Endodermal cell (in vitro differentiated cells): ENCODE data around the gene AKAP13. TPM values are rescaled to one million over a fixed set of nuclear protein-coding genes. Genes with fewer than 3 reads are reported as not detected.
"Not testable (repeated sequence)": the region's sequence is repeated elsewhere in the genome, so short reads cannot be mapped to it uniquely, and the experiment has no call there.

ENCODE experiments used
- DNase-seq: peaks from one replicate; pipeline ENCODE4 v3.0.0-alpha.2; 2017
- H3K27ac ChIP-seq: 2 replicates; pipeline ENCODE4 v1.5.1; 2013; ENCODE audit warnings: mild to moderate bottlenecking, low read depth, low read length, moderate library complexity
- H3K27me3 ChIP-seq: 2 replicates; pipeline ENCODE4 v1.6.1; 2013; ENCODE audit warnings: mild to moderate bottlenecking, low read length, moderate library complexity; ENCODE audit not compliant: insufficient read depth, control insufficient read depth, poor library complexity, severe bottlenecking
- H3K36me3 ChIP-seq: 2 replicates; pipeline ENCODE4 v1.7.0; 2013; ENCODE audit warnings: mild to moderate bottlenecking, low read length, moderate library complexity; ENCODE audit not compliant: control insufficient read depth, insufficient read depth
- H3K4me1 ChIP-seq: one replicate; pipeline ENCODE4 v1.7.0; 2013; ENCODE audit warnings: low read length; ENCODE audit not compliant: control insufficient read depth, insufficient read depth
- H3K4me3 ChIP-seq: 2 replicates; pipeline ENCODE4 v1.5.1; 2013; ENCODE audit warnings: mild to moderate bottlenecking, low read length, moderate library complexity
- H3K9ac ChIP-seq: 2 replicates; pipeline ENCODE4 v1.6.1; 2013; ENCODE audit warnings: mild to moderate bottlenecking, low read length, moderate library complexity; ENCODE audit not compliant: poor library complexity, severe bottlenecking; ENCODE audit errors: extremely low read depth
- H3K9me3 ChIP-seq: 2 replicates; pipeline ENCODE4 v1.6.1; 2013; ENCODE audit warnings: mild to moderate bottlenecking, low read length, moderate library complexity; ENCODE audit not compliant: control insufficient read depth
- H3K27ac Mint-ChIP-seq: 2 replicates; pipeline ENCODE4 v1.8.0; 2020; ENCODE audit warnings: mixed read lengths
- H3K27me3 Mint-ChIP-seq: 2 replicates; pipeline ENCODE4 v1.8.0; 2021; ENCODE audit warnings: mild to moderate bottlenecking, mixed read lengths; ENCODE audit not compliant: insufficient read depth
- H3K36me3 Mint-ChIP-seq: 2 replicates; pipeline ENCODE4 v1.8.0; 2020; ENCODE audit warnings: low read depth, mixed read lengths
- H3K4me1 Mint-ChIP-seq: 2 replicates; pipeline ENCODE4 v1.8.0; 2020; ENCODE audit warnings: mixed read lengths
- H3K4me3 Mint-ChIP-seq: 2 replicates; pipeline ENCODE4 v1.8.0; 2020; ENCODE audit warnings: mild to moderate bottlenecking, moderate library complexity, mixed read lengths
- H3K9me3 Mint-ChIP-seq: 2 replicates; pipeline ENCODE4 v1.8.0; 2020; ENCODE audit warnings: mild to moderate bottlenecking, mixed read lengths
- CTCF ChIP-seq: fragments of 200-600 bp; sonication (generic); conservative IDR thresholded peaks from 2 replicates; pipeline ENCODE4 v1.5.0; 2021; ENCODE audit warnings: antibody characterized with exemption, mild to moderate bottlenecking
- WGBS, 2 experiments: methylation state at CpG; one replicate each; pipeline versions ENCODE4 v1.1.5 to v1.1.7; 2013; ENCODE audit warnings: missing lambda C conversion rate in 2 of 2, mixed read lengths in 1 of 2; ENCODE audit not compliant: insufficient coverage in 1 of 2, insufficient read length in 1 of 2; 5-methylcytosine and 5-hydroxymethylcytosine counted together
- total RNA-seq, 2 donors: library from RNA; stranded (reverse); fragmentation: NEBNext Ultra II Directional in 1 of 2; extraction: Animal tissue kit (Norgen Biotek cat#: 25700) in 1 of 2; gene quantifications; 2 replicates in 1 of 2; 3 replicates in 1 of 2; pipeline ENCODE4 v1.2.1, GENCODE V29; 2021

Gene AKAP13
- total RNA-seq, 2 donors from 2014 or later, result 115 to 131 TPM

- H3K9me3 ChIP-seq, result no peaks in the 10 kb centered on the region
- no peak overlapping the region for H3K4me3 ChIP-seq
- Mint-ChIP-seq H3K4me3 (no peak overlapping the region), H3K27ac (no peak overlapping the region), H3K9me3 (peaks cover 5% of the 10 kb centered on the region), H3K36me3 (no peaks in the 10 kb centered on the region), H3K27me3 (no peaks in the 10 kb centered on the region), H3K4me1 (peaks cover 21% of the 10 kb centered on the region)
- DNase-seq, result no peak
- no peaks in the 10 kb centered on the region for H3K36me3 ChIP-seq
- no peaks in the 10 kb centered on the region for H3K27me3 ChIP-seq
- peaks cover under 1% of the 10 kb centered on the region for H3K4me1 ChIP-seq
- TF ChIP-seq CTCF, result no peak
- H3K27ac ChIP-seq, result no peak overlapping the region
- no peak overlapping the region for H3K9ac ChIP-seq
Measured at GRCh38 chr15:85340852-85341251, 39.6 kb upstream of the AKAP13 start.

DNA sequence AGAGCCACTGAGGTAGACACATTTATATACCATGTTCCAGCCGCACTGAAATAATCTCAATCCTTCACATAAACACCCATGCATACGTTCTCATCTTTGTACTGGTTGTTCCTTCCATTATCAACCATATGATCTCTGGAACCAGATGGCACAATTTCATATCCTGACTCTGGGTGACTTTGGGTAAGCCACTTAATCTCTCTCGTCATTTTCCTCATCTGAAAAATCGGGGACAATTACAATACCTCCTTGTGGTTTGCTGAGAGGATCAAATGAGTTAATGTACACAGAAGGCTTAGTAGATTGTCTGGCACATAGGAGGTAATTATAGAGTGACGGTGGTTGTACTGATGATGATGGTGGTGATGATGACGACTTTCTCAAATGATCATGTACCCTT, 38.2 kb upstream of the AKAP13 start:
- not testable (repeated sequence) for H3K9me3 ChIP-seq, H3K36me3 Mint-ChIP-seq, H3K27ac ChIP-seq

GRCh38 chr15:85343443-85343842, 37.0 kb upstream of the AKAP13 start:
- WGBS, 2 experiments, result 100% methylated on average over 2 of the region's 5 CpGs; no CpG with 5 or more reads in 1 of the 2 experiments
- H3K4me1 Mint-ChIP-seq, result peaks cover 21% of the 10 kb centered on the region
- H3K4me3 ChIP-seq, H3K36me3 ChIP-seq, H3K27me3 Mint-ChIP-seq, H3K4me3 Mint-ChIP-seq, H3K4me1 ChIP-seq, DNase-seq, H3K27ac Mint-ChIP-seq, H3K27me3 ChIP-seq, H3K27ac ChIP-seq, H3K36me3 Mint-ChIP-seq, H3K9me3 Mint-ChIP-seq, H3K9ac ChIP-seq, H3K9me3 ChIP-seq: not testable (repeated sequence)

More for the DNA sequence above, 38.2 kb upstream of the AKAP13 start:
- H3K4me1 ChIP-seq, H3K9me3 Mint-ChIP-seq, H3K4me3 Mint-ChIP-seq, H3K27me3 ChIP-seq, H3K27me3 Mint-ChIP-seq, H3K9ac ChIP-seq, H3K4me3 ChIP-seq, H3K27ac Mint-ChIP-seq, DNase-seq, H3K36me3 ChIP-seq: not testable (repeated sequence)
- peaks cover 19% of the 10 kb centered on the region for H3K4me1 Mint-ChIP-seq
- WGBS, 2 experiments, result 92 to 100% methylated on average over 2 to 4 of the region's 6 CpGs

DNA sequence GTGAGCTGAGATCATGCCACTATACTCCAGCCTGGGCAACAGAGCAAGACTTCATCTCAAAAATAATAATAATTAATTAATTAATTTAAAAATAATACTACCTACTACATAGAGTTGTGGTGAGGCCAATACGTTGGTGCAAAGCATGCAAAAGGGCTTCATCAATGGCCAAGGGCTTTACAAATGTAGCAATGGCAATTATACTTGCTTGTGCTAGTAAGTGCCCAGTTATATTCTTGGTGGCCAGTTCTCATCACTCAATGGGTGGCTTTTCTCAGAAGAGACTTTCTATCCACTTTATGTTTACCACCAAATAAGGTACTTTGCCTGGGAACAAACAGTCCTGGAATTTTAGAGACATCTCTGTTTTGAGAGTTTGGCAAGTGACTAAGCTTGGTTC, 36.2 kb upstream of the AKAP13 start:
- not testable (repeated sequence) for H3K27ac ChIP-seq

DNA sequence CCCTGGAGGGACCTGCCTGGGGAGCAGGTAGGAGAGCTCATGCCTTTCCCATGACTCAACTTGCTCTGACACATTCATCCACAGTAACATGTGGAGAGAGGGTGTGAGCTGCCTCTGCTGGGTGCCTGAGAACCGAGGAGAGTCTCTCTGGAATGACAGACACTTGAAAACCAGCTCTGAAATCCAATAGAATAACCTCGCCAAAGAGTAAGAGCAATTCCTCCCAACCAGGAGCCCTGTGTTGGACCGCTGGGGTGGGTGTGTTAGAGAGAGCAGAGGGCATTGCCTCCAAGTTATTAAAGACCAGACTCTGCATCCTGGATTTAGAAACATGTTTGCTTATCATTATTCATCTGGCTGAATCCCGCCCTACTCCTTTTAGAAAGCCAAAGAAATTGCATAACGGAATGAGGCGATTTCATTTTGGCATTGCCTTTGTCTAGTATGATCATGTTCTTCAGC, 35.7 kb upstream of the AKAP13 start:
- H3K4me1 Mint-ChIP-seq, result peaks cover 27% of the 10 kb centered on the region
- not testable (repeated sequence) for H3K4me1 ChIP-seq, H3K27ac ChIP-seq, H3K9me3 Mint-ChIP-seq, H3K27ac Mint-ChIP-seq, H3K27me3 ChIP-seq, H3K9me3 ChIP-seq, H3K36me3 ChIP-seq, H3K4me3 ChIP-seq, H3K27me3 Mint-ChIP-seq, H3K9ac ChIP-seq, H3K36me3 Mint-ChIP-seq, H3K4me3 Mint-ChIP-seq
- DNase-seq, result peak; percentile 83
- WGBS, 2 experiments, result 66 to 86% methylated on average over 4 to 5 of the region's 6 CpGs

More for the DNA sequence above, 36.2 kb upstream of the AKAP13 start:
- not testable (repeated sequence) for H3K9ac ChIP-seq, DNase-seq, H3K4me1 ChIP-seq, H3K27me3 Mint-ChIP-seq, H3K36me3 Mint-ChIP-seq, H3K9me3 Mint-ChIP-seq, H3K27ac Mint-ChIP-seq, H3K27me3 ChIP-seq, H3K9me3 ChIP-seq, H3K36me3 ChIP-seq, H3K4me3 ChIP-seq, H3K4me3 Mint-ChIP-seq
- 93% methylated on average over 1 of the region's 1 CpG; no CpG with 5 or more reads in 1 of the 2 experiments for WGBS, 2 experiments
- peaks cover 27% of the 10 kb centered on the region for H3K4me1 Mint-ChIP-seq

GRCh38 chr15:85345196-85345918, 35.0 kb upstream of the AKAP13 start:
- H3K9me3 Mint-ChIP-seq, H3K4me3 Mint-ChIP-seq, H3K9me3 ChIP-seq, H3K36me3 Mint-ChIP-seq, H3K27ac Mint-ChIP-seq, DNase-seq, H3K27me3 ChIP-seq, H3K4me1 ChIP-seq, H3K4me3 ChIP-seq, H3K27ac ChIP-seq, H3K36me3 ChIP-seq, H3K9ac ChIP-seq, H3K27me3 Mint-ChIP-seq: not testable (repeated sequence)
- peaks cover 27% of the 10 kb centered on the region for H3K4me1 Mint-ChIP-seq
- WGBS, 2 experiments, result 97% methylated on average over 4 of the region's 4 CpGs; no CpG with 5 or more reads in 1 of the 2 experiments
